ENCODE measurements around the gene LIN52. TPM values are rescaled to one million over a fixed set of nuclear protein-coding genes. Genes with fewer than 3 reads are reported as not detected.

The LIN52 gene
- polyA plus RNA-seq, 5 donors: 12.7 to 19.7 (median 15.3) TPM

GRCh38 chr14:74223016-74223415 is 138.3 kb downstream of the LIN52 start:
- DNase-seq: no peak

- DNase-seq: no peak
Measured at GRCh38 chr14:74231784-74232183, 147.0 kb downstream of the LIN52 start.

- DNase-seq: no peak
Measured at GRCh38 chr14:74235017-74235416, 150.3 kb downstream of the LIN52 start.

- no peak for DNase-seq
Measured at GRCh38 chr14:74237441-74237840, 152.7 kb downstream of the LIN52 start.

- no peak for DNase-seq
Measured at GRCh38 chr14:74238974-74239847, 154.5 kb downstream of the LIN52 start, which contains the start of gene VSX2. Gene VSX2, plus strand, starts transcription at chr14:74239449. Its CDS starts 113 bp downstream, at chr14:74239562.

GRCh38 chr14:74239848-74240793 is 155.4 kb downstream of the LIN52 start:
- DNase-seq: no peak

GRCh38 chr14:74240794-74241651 is 156.3 kb downstream of the LIN52 start:
- DNase-seq: peak in 1 of 2 donors; percentile 27

- no peak for DNase-seq
Measured at GRCh38 chr14:74241652-74242017, 156.9 kb downstream of the LIN52 start.

GRCh38 chr14:74242021-74242779 is 157.4 kb downstream of the LIN52 start:
- no peak for DNase-seq

GRCh38 chr14:74242780-74243042 is 158.0 kb downstream of the LIN52 start:
- no peak for DNase-seq

GRCh38 chr14:74243051-74243450 is 158.3 kb downstream of the LIN52 start:
- no peak for DNase-seq

- DNase-seq: no peak
Measured at GRCh38 chr14:74244115-74244514, 159.4 kb downstream of the LIN52 start.

GRCh38 chr14:74245292-74245691 is 160.5 kb downstream of the LIN52 start:
- no peak for DNase-seq

GRCh38 chr14:74246542-74246941 is 161.8 kb downstream of the LIN52 start:
- no peak for DNase-seq

GRCh38 chr14:74248017-74248416 is 163.3 kb downstream of the LIN52 start:
- DNase-seq: no peak

GRCh38 chr14:74249433-74250375 is 164.9 kb downstream of the LIN52 start:
- DNase-seq: no peak

Data from right lung (tissue), 5 donors.